ENCODE measurements around the gene CDAN1.
A peak's percentile ranks its signal among the peaks of the same experiment; 100 is the strongest.

CDAN1 gene

DNA sequence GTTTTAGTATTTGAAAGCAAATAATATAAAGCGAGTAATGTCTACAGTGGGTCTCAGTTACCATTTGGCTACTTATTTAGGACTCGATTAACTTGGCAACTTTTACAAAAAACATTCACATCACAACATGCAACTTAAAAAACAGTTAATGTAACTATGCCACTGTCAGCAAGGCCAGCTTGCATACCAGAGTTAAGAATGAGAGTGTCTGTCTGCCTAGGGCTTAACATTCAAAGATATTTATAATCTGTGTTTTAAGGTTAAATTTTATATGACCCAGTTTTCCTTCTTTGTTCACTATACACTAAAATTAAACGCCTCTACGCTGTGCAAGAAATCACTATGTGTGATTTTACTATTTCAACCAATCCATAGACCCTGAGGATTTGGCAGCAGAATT, 5.2 kb upstream of the CDAN1 start:
- H3K4me3 ChIP-seq (ENCODE audit: low read length), result no peak overlapping the region
- TF ChIP-seq, protein P1, sequence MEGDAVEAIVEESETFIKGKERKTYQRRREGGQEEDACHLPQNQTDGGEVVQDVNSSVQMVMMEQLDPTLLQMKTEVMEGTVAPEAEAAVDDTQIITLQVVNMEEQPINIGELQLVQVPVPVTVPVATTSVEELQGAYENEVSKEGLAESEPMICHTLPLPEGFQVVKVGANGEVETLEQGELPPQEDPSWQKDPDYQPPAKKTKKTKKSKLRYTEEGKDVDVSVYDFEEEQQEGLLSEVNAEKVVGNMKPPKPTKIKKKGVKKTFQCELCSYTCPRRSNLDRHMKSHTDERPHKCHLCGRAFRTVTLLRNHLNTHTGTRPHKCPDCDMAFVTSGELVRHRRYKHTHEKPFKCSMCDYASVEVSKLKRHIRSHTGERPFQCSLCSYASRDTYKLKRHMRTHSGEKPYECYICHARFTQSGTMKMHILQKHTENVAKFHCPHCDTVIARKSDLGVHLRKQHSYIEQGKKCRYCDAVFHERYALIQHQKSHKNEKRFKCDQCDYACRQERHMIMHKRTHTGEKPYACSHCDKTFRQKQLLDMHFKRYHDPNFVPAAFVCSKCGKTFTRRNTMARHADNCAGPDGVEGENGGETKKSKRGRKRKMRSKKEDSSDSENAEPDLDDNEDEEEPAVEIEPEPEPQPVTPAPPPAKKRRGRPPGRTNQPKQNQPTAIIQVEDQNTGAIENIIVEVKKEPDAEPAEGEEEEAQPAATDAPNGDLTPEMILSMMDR (conservative IDR thresholded peaks at IDR 0.05; ENCODE audit: low read length), result no peak
- peak; percentile 3 for DNase-seq (ENCODE audit: low read depth)

DNA sequence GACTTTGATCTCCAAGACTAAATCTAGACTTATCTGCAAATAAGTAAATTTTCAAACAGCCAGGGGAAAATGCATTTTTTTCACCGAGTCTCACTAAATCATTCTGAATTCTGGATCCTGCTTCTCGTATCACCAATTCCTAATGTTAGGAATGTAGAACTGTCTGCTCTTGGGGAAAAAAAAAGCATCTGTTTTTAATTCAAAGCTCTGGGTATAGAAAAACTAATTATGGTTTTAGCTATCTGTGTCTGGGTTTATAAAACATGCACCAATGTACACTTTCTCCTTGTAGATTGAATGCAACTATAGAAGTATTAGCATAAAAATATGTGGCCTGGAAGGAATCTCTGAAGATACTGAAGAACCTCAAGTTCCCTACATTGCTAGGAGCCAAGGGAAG, 4.8 kb upstream of the CDAN1 start:
- DNase-seq (ENCODE audit: low read depth), result peak; percentile 36
- H3K4me3 ChIP-seq (ENCODE audit: low read length), result no peak overlapping the region
- TF ChIP-seq, protein P1 (conservative IDR thresholded peaks at IDR 0.05; ENCODE audit: low read length), result peak; percentile 40

DNA sequence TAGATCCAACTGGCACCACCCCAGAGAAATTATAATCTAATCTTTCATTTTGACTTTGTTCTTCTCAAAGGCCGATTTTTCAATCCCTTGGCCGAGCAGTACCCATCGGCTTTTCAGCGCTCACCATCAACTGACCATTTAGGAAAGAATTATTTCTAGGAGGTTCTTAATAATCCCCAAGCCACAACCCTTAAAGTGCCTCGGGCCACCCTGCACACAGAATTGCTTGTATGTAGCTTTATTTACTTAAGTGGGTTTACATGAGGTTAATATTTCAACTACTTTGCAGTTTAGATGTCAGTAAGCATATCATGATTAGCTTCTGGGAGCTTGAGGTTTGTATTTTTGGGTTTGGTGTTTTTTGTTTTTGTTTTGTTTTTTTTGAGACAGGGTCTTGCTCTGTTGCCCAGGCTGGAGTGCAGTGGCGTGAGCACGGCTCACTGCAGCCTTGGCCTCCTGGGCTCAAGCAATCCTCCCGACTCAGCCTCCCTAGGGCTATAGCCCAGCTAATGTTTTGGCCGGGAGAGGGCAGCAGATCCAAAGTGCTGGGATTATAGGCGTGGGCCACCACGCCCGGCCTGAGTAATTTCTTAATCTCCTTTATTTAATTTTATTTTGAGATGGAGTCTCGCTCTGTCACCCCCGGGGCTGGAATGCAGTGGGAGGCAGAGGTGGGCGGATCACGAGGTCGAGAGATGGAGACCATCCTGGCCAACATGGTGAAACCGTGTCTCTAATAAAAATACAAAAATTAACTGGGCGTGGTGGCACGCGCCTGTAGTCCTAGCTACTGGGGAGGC, 801 bp upstream of the CDAN1 start:
- peak overlapping the region; percentile 63 for H3K4me3 ChIP-seq (ENCODE audit: low read length)
- TF ChIP-seq, protein P1 (conservative IDR thresholded peaks at IDR 0.05; ENCODE audit: low read length), result no peak; the same call in 1 of the 2 replicates
- no peak for DNase-seq (ENCODE audit: low read depth)

DNA sequence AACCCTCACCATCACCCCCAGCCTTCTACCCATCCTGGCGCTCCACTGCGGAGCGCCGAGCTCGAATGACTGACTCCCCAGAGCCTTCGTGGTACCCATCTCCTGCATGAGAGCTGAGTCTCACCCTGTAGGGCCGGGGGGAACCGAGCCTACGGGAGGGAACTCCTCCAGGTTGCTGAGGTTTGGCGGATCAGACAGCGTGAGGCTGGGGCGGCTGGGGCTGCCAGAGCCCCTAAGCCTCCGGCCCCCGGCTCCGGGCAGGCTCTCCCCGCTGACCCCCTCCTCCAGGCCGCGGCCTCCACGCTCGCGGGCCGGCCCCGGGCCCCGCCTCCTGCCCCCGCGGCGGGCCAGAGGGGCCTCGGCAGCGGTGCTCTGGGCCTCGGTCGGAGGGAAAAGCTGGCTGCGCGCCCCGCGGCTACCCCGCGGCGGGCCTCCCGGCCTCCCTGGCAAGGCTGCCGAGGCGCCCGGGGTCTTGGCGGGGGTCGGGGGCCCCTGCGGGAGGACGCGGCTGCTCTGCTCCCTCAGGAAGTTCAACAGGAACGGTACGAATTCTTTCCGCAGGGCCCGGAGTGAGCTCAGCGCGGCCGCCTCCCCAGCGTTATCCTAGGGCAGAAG, 643 bp downstream of the CDAN1 start:
- peak overlapping the region; percentile 87 for H3K4me3 ChIP-seq (ENCODE audit: low read length)
- TF ChIP-seq, protein P1 (conservative IDR thresholded peaks at IDR 0.05; ENCODE audit: low read length), result no peak
- DNase-seq (ENCODE audit: low read depth), result no peak

DNA sequence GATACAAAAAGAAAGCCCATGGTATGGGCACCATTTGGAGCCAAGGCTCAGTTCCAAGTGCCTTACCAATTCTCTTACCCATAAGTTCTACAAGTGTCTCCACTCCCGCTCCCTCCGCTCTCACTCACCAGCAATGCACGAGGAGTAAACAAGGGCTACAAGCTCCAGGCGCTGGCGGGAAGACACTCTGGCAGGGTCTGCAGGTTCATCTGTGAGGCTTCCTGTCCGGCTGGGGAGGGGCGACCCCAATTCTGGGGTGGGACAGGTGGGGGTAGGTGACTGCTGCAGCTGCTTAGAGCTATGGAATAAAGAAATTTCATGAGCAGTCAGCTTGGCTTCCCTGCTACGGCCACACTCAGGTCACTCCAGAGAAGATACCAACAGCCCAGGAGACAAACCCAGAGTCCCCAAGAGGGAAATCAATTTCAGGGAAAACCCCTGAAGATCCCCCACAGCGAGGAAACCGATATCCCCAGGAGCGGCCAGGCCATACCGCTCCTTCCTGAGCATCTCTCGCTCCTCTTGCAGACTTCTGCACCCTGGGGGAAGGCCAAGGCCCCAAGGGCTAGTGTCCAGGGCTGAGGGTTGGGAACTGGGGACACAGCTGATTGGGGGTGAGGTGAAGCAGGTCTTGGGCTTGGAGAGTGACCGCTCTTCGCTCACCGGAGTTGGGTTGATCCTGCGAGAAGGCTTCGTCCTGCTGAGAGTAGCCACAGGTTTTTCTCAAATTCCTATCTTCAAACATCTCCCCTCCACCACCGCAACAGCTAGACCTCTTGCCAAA, 1.4 kb downstream of the CDAN1 start:
- TF ChIP-seq, protein P1 (conservative IDR thresholded peaks at IDR 0.05; ENCODE audit: low read length), result no peak
- DNase-seq (ENCODE audit: low read depth), result no peak
- H3K4me3 ChIP-seq (ENCODE audit: low read length), result peak overlapping the region; percentile 87

DNA sequence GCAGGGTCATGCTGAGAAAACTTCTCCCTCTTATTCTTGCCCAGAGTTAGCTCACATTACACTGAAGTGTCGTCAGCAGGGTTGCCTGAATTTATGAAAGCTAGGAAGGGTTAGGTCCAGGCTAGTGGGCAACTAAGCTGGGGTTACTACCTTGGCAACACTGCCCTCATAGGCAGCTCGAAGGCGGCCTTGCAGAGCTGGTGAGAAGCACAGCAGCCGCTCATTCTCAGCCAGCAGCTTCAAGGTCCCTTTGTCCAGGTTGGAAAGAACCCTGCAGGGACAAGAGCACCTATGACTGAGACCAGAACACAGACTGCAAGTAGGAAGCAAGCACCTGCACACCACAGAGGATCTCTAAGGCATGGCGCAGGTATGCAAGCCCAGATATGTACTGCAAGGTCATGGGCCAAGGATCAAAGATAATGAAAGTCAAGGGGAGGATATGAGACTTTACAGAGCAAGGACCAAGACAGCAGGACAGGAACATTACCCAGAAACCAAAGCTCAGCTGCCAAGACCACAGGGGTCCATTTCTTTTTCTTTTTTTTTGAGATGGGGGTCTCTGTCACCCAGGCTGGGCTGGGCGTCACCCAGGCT, 2.8 kb downstream of the CDAN1 start:
- no peak for DNase-seq (ENCODE audit: low read depth)
- TF ChIP-seq, protein P1 (conservative IDR thresholded peaks at IDR 0.05; ENCODE audit: low read length), result no peak
- no peak overlapping the region for H3K4me3 ChIP-seq (ENCODE audit: low read length)
